IMR-90 (cell line): ENCODE measurements around the gene SLC13A5. TPM values are rescaled to one million over a fixed set of nuclear protein-coding genes. Genes with fewer than 3 reads are reported as not detected.
A peak's percentile ranks its signal among the peaks of the same experiment; 100 is the strongest.

Experiments
- ATAC-seq: fragments of 200-7000 bp; cut with Tn5 transposase; 2 replicates; pipeline ENCODE4 v1.9.1; 2020; ENCODE audit warnings: low read depth, mild to moderate bottlenecking, moderate library complexity
- BruUV-seq: library from RNA; stranded (reverse); fragments of 400-500 nt; replicated peaks from 2 replicates; lab custom pipeline; 2021; lab: Mats Ljungman, UMichigan
- CTCF ChIA-PET: fragments of 300-600 bp; formaldehyde crosslinking; extraction: SDS; loops from one replicate; lab custom pipeline; 2021; ENCODE audit warnings: antibody characterized with exemption; lab: Yijun Ruan, JAX
- POLR2A ChIA-PET: fragments of 300-600 bp; sonication (Branson Sonifier 250); formaldehyde crosslinking; loops from one replicate; lab custom pipeline; 2022; ENCODE audit warnings: antibody characterized with exemption; ENCODE audit not compliant: unreplicated experiment; lab: Charles Lee
- DNase-seq: peaks from one replicate; pipeline ENCODE4 v3.0.0; 2013
- H2AFZ ChIP-seq: replicated peaks from 2 replicates; pipeline ENCODE3; 2013; ENCODE audit warnings: low read length, mild to moderate bottlenecking; ENCODE audit not compliant: poor library complexity
- H2AK5ac ChIP-seq: 2 replicates; pipeline ENCODE4 v1.6.1; 2013; ENCODE audit warnings: low read depth, low read length, inconsistent platforms
- H2AK9ac ChIP-seq: replicated peaks from 2 replicates; pipeline ENCODE3; 2013; ENCODE audit warnings: mild to moderate bottlenecking, low read depth, low read length, moderate library complexity; ENCODE audit not compliant: poor library complexity
- H2BK120ac ChIP-seq: 2 replicates; pipeline ENCODE4 v1.6.1; 2013; ENCODE audit warnings: low read depth, low read length, inconsistent platforms
- H2BK15ac ChIP-seq: 3 replicates; pipeline ENCODE4 v1.6.1; 2013; ENCODE audit warnings: low read depth, low read length, inconsistent platforms
- H2BK20ac ChIP-seq: 2 replicates; pipeline ENCODE4 v1.6.1; 2013; ENCODE audit warnings: low read depth, mild to moderate bottlenecking, inconsistent platforms, low read length, moderate library complexity
- H2BK5ac ChIP-seq: 2 replicates; pipeline ENCODE4 v1.6.1; 2013; ENCODE audit warnings: mild to moderate bottlenecking, low read depth, low read length, inconsistent platforms; ENCODE audit not compliant: poor library complexity, severe bottlenecking
- H3K14ac ChIP-seq: replicated peaks from 2 replicates; pipeline ENCODE4 v1.6.1; 2013; ENCODE audit warnings: low read depth, low read length, inconsistent platforms
- H3K18ac ChIP-seq: 2 replicates; pipeline ENCODE4 v1.6.1; 2013; ENCODE audit warnings: low read depth, low read length, control low read depth
- H3K23ac ChIP-seq: 2 replicates; pipeline ENCODE4 v1.6.1; 2013; ENCODE audit warnings: low read depth, low read length, inconsistent platforms
- H3K27ac ChIP-seq: 2 replicates; pipeline ENCODE4 v1.5.1; 2013; ENCODE audit warnings: mild to moderate bottlenecking, control low read depth, low read length; ENCODE audit not compliant: insufficient read depth
- H3K27me3 ChIP-seq: 2 replicates; pipeline ENCODE4 v1.6.1; 2013; ENCODE audit warnings: low read length; ENCODE audit not compliant: control insufficient read depth, insufficient read depth
- H3K36me3 ChIP-seq: 2 replicates; pipeline ENCODE4 v1.6.1; 2013; ENCODE audit warnings: low read length, mixed read lengths; ENCODE audit not compliant: control insufficient read depth, insufficient read depth
- H3K4ac ChIP-seq: 2 replicates; pipeline ENCODE4 v1.6.1; 2013; ENCODE audit warnings: low read depth, low read length, inconsistent platforms
- H3K4me1 ChIP-seq: 2 replicates; pipeline ENCODE4 v1.6.1; 2013; ENCODE audit warnings: low read length, mixed read lengths; ENCODE audit not compliant: control insufficient read depth, insufficient read depth
- H3K4me2 ChIP-seq: 2 replicates; pipeline ENCODE4 v1.6.1; 2013; ENCODE audit warnings: low read depth, mild to moderate bottlenecking, control low read depth, low read length, moderate library complexity
- H3K4me3 ChIP-seq: 2 replicates; pipeline ENCODE4 v1.5.1; 2013; ENCODE audit warnings: low read depth, mild to moderate bottlenecking, control low read depth, low read length, moderate library complexity; ENCODE audit not compliant: insufficient read depth
- H3K56ac ChIP-seq: 2 replicates; pipeline ENCODE4 v1.6.1; 2013; ENCODE audit warnings: low read length, inconsistent platforms; ENCODE audit not compliant: insufficient read depth; ENCODE audit errors: extremely low read depth
- H3K79me1 ChIP-seq, 2 experiments: 2 replicates each; pipeline ENCODE4 v1.6.1; 2013; ENCODE audit warnings: low read length in 2 of 2, inconsistent platforms in 1 of 2, low read depth in 1 of 2
- H3K9ac ChIP-seq: 2 replicates; pipeline ENCODE4 v1.6.1; 2013; ENCODE audit warnings: low read depth, low read length, control low read depth
- H3K9me1 ChIP-seq: 2 replicates; pipeline ENCODE4 v1.6.1; 2013; ENCODE audit warnings: low read length, inconsistent platforms; ENCODE audit not compliant: insufficient read depth
- H3K9me3 ChIP-seq: 2 replicates; pipeline ENCODE4 v1.6.1; 2013; ENCODE audit warnings: low read length; ENCODE audit not compliant: control insufficient read depth, insufficient read depth
- H4K20me1 ChIP-seq: 2 replicates; pipeline ENCODE4 v1.6.1; 2013; ENCODE audit warnings: low read length, inconsistent platforms; ENCODE audit not compliant: insufficient read depth
- H4K5ac ChIP-seq: 2 replicates; pipeline ENCODE4 v1.6.1; 2013; ENCODE audit warnings: mild to moderate bottlenecking, low read depth, low read length, control low read depth
- H4K8ac ChIP-seq, 2 experiments: 2 replicates each; pipeline ENCODE4 v1.6.1; 2013; ENCODE audit warnings: low read depth in 2 of 2, low read length in 2 of 2, control low read depth in 1 of 2, inconsistent platforms in 1 of 2
- H4K91ac ChIP-seq: 2 replicates; pipeline ENCODE4 v1.6.1; 2013; ENCODE audit warnings: low read depth, low read length, inconsistent platforms; ENCODE audit not compliant: insufficient read depth
- CEBPB ChIP-seq: IDR thresholded peaks from 2 replicates; pipeline ENCODE4 v1.6.1; 2012; ENCODE audit warnings: low read depth, low read length, improper control_type of control experiment
- MAFK ChIP-seq: IDR thresholded peaks from 2 replicates; pipeline ENCODE4 v1.6.1; 2012; ENCODE audit warnings: low read depth, low read length, improper control_type of control experiment
- MXI1 ChIP-seq: IDR thresholded peaks from 2 replicates; pipeline ENCODE4 v1.6.1; 2012; ENCODE audit warnings: low read depth, mild to moderate bottlenecking, low read length, moderate library complexity, borderline replicate concordance
- WGBS, 2 experiments: methylation state at CpG; one replicate each; pipeline versions ENCODE4 v1.1.5 to v1.1.7; 2013; ENCODE audit warnings: missing lambda C conversion rate in 2 of 2; ENCODE audit not compliant: insufficient read length in 1 of 2; ENCODE audit errors: extremely low coverage in 2 of 2; 5-methylcytosine and 5-hydroxymethylcytosine counted together
- dilution Hi-C: fragments of 300-500 bp; cut with HindIII; formaldehyde crosslinking; loops from one replicate; pipeline ENCODE4 v1.14.3; 2018; ENCODE audit warnings: low sequenced_read_pairs; ENCODE audit not compliant: unreplicated experiment
- in situ Hi-C: fragments of 300-500 bp; cut with MboI; formaldehyde crosslinking; loops from 3 replicates; pipeline ENCODE4 v1.14.3; 2019; ENCODE audit warnings: low sequenced_read_pairs, inconsistent platforms, mixed read lengths
- intact Hi-C: fragments of 100-400 bp; cut with micrococcal nuclease; formaldehyde crosslinking; loops from 2 replicates; pipeline ENCODE4 v1.10.0; 2022
- polyA plus RNA-seq, 3 experiments: library from polyadenylated mRNA; depleted of rRNA; stranded (reverse); fragments of >200 nt; gene quantifications; 2 replicates each; pipeline ENCODE4 v1.2.3, GENCODE V29; 2012; ENCODE audit warnings: low replicate concordance in 1 of 3
- total RNA-seq: library from RNA; depleted of rRNA; stranded (reverse); fragments of >200 nt; gene quantifications from 2 replicates; pipeline ENCODE4 v1.2.3, GENCODE V29; 2012

Gene SLC13A5
- total and polyA plus RNA-seq, 2 of the 4 experiments (the other 2 are of a cell fraction), result not detected

- peak overlapping the region; percentile 46; the same call in 1 of the 2 replicates for H2AK5ac ChIP-seq
- peak overlapping the region; percentile 94 for H3K4ac ChIP-seq
- peak overlapping the region; percentile 75 for H3K18ac ChIP-seq
- peak overlapping the region; percentile 94 for H2BK20ac ChIP-seq
- CTCF ChIA-PET, result interaction anchor here (0.6 kb wide), 1 partner anchor 91 kb away, joined by 5 read pairs; no protein-coding TSS in a partner anchor
- no peaks in the 10 kb centered on the region for H3K9me3 ChIP-seq
- H3K36me3 ChIP-seq, result no peaks in the 10 kb centered on the region
- no peak overlapping the region for H3K4me3 ChIP-seq
- in situ Hi-C loops, result no loop called here
- H2BK5ac ChIP-seq, result peak overlapping the region; percentile 83
- intact Hi-C loops, result loop anchor here (2.0 to 10.0 kb wide), 2 partner anchors 88 to 262 kb away; a partner anchor contains a TSS
- dilution Hi-C loops, result no loop called here
- H3K79me1 ChIP-seq, result no peaks in the 10 kb centered on the region
- H3K4me2 ChIP-seq, result peak overlapping the region; percentile 51
- TF ChIP-seq MXI1, result no peak
- TF ChIP-seq CEBPB, result peak; percentile 75
- no peak for TF ChIP-seq MAFK
- peak overlapping the region; percentile 95 for H2BK120ac ChIP-seq
- H3K9me1 ChIP-seq, result peaks cover 12% of the 10 kb centered on the region
- peak overlapping the region; percentile 90 for H3K14ac ChIP-seq
- peak overlapping the region; percentile 83 for H2AFZ ChIP-seq
- WGBS, 2 experiments, result 0% methylated on average over 1 of the region's 9 CpGs; no CpG with 5 or more reads in 1 of the 2 experiments
- no peaks in the 10 kb centered on the region for H3K27me3 ChIP-seq
- H2AK9ac ChIP-seq, result peak overlapping the region; percentile 10
- peak overlapping the region; percentile 75 for H2BK15ac ChIP-seq
- peak; percentile 48 for ATAC-seq
- POLR2A ChIA-PET, result interaction anchor here (0.7 kb wide), 1 partner anchor 9 kb away, joined by 3 read pairs; no protein-coding TSS in a partner anchor
- peaks cover 15% of the 10 kb centered on the region for H3K4me1 ChIP-seq
- peak overlapping the region; percentile 84 for H4K5ac ChIP-seq
- no TSS peak for BruUV-seq
- H4K91ac ChIP-seq, result peak overlapping the region; percentile 95
- peak overlapping the region; percentile 75 to 91 for H4K8ac ChIP-seq
- peak overlapping the region; percentile 40 for H3K9ac ChIP-seq
- H3K23ac ChIP-seq, result peak overlapping the region; percentile 91
- DNase-seq, result peak; percentile 77
- no peaks in the 10 kb centered on the region for H4K20me1 ChIP-seq
- peak overlapping the region; percentile 92 for H3K27ac ChIP-seq
- peak overlapping the region; percentile 93 for H3K56ac ChIP-seq
Measured at GRCh38 chr17:6753006-6753445, 39.9 kb upstream of the SLC13A5 start.
